ENCODE results near the gene SLC26A3.
A peak's percentile ranks its signal among the peaks of the same experiment; 100 is the strongest.

Gene SLC26A3

GRCh38 chr7:107743567-107744344, 59.3 kb downstream of the SLC26A3 start, which contains the start of gene CBLL1:
Gene CBLL1 (plus strand): TSS chr7:107744142. CDS start chr7:107744164, 22 bp downstream.
- DNase-seq = peak; percentile 97

DNA sequence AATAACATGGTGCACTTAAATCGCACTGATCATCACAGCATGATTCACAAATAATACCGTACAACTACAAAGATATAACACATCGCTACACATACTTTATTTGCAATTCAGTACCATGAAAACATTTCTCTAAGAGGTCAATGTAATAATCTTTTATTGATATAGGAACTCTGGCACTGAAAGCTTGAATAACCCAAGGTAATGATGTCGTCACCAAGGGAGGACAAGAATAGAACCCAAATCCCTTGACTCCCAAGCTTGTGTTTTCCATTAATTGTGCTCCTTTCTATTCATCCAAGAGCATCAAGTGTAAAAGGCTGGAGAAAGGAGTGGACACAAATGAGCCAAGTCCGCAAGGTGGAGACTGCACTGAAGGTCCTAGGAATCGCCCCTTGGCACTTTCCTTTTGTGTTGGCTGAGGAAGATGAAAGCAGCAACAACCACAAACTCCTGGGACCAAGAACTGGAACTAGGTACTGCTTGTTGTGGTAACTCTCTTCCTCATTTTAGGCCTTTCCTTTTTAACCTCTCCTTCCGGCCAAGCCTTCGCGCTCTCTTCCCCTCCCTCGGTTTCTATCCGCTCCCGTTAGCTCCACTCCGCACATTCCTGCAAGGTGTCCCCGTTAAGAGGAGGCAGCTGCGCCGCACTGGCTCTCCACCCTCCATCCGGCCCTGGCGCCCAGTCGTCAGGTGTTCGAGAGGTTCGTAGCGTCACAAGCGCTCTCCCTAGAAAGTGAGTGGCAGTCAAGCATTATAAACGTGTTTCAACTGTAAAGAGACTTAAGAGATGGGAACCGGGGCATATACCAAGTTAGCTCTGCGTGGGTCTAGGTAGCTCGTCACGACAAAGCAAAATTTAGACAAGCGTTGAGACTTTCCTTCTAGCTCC, 60.1 kb downstream of the SLC26A3 start:
- no peak for DNase-seq

DNA sequence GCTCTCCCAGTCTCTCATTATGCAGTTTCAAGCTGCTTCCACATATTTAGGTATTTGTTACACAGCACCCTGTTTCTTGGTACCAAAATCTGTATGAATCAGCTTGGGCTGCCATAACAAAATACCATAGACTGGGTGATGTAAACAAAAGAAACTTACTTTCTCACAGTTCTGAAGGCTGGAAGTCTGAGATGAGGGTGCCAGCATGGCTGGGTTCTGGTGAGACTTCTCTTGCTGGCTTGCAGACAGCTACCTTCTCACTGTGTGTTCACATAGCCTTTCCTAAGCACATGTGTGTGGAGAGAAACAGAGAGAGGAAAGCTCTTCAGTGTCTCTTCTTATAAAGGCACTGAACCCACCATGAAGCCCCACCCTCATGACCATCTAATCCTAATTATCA, 74.7 kb downstream of the SLC26A3 start:
- no peak for DNase-seq

GRCh38 chr7:107726356-107727130, 76.5 kb downstream of the SLC26A3 start:
- DNase-seq = no peak

DNA sequence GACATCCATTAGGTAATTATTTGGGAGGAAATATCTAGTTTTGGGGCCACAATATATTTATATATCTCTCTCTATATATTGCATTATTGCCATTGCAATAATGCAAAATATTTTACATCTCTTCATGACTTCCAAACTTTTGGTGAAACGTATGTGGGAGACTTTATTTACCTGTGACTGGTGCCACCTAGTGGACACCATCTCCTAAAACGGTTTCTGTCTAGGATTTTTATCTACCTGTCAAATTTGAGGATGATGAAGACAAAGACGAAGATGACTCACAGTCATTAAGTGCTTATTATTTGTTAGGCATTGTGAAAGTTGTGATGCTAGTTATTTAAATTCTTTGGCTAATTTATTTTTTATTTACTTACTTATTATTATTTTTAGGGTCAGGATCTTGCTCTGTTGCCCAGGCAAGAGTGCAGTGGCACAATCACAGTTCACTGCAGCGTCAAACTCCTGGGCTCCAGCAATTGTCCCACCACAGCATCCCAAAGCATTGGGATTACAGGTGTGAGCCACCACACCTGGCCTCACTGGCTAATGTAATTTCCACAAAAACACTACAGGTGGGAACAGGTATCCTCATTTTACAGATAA, 77.8 kb downstream of the SLC26A3 start:
- DNase-seq = peak; percentile 54

DNA sequence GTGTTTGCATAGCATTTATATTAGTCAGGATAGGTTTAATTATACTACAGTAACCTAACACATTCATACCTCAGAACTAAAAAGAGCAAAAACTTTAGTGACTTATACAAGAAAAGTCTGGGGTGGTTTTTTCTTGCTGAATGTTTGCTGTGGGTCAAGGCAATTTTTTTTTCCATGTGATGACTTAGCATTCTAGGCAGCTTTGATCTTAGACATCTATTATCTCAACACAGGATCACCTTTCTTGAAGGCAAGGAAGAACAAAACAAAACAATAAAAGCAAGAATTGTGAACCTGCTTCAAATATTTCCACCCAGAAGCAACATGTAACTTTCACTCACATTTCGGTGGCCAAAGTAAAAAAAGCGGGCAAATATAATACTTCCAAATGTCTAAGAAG, 79.8 kb downstream of the SLC26A3 start:
- DNase-seq = no peak

DNA sequence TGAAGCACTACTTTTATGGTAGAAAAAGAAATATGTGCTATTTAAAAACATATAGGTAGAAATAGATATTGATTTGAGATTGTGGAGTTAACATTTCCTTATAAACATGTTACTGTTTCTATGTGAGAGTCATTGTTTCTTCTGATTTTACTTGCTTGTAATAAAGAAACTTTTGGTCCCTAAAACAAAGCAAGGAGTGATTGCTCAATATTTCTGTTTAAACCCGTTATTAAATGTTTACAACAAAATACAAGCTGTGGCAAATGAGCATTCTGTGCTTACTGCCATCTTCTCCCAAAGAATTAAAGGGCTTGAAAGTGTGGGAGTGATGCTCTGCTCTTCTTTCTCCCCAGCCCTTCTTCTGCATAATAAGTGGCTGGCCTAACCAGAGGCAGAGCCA, 81.7 kb downstream of the SLC26A3 start:
- DNase-seq = no peak

- DNase-seq = no peak
These were observed 84.4 kb downstream of the SLC26A3 start for GRCh38 chr7:107718456-107719193.

GRCh38 chr7:107715531-107715930, 87.5 kb downstream of the SLC26A3 start:
- DNase-seq = peak; percentile 54
